Neural progenitor cell (in vitro differentiated cells): ENCODE measurements around the gene PKD1L1.

Source experiments
- EZH2 ChIP-seq: fragments of 200-600 bp; sonication (generic); IDR thresholded peaks from 2 replicates; pipeline ENCODE4 v1.6.1; 2017; ENCODE audit warnings: antibody characterized with exemption, mild to moderate bottlenecking, moderate library complexity
- EZH2phosphoT487 ChIP-seq: fragments of 200-600 bp; sonication (generic); IDR thresholded peaks from 2 replicates; pipeline ENCODE4 v1.6.1; 2017; ENCODE audit warnings: antibody characterized with exemption
- TF ChIP-seq, protein P1 (sequence below): fragments of 200-600 bp; sonication (generic); IDR thresholded peaks from 2 replicates; pipeline ENCODE4 v1.5.1; 2017; ENCODE audit warnings: antibody characterized with exemption, mild to moderate bottlenecking

DNA sequence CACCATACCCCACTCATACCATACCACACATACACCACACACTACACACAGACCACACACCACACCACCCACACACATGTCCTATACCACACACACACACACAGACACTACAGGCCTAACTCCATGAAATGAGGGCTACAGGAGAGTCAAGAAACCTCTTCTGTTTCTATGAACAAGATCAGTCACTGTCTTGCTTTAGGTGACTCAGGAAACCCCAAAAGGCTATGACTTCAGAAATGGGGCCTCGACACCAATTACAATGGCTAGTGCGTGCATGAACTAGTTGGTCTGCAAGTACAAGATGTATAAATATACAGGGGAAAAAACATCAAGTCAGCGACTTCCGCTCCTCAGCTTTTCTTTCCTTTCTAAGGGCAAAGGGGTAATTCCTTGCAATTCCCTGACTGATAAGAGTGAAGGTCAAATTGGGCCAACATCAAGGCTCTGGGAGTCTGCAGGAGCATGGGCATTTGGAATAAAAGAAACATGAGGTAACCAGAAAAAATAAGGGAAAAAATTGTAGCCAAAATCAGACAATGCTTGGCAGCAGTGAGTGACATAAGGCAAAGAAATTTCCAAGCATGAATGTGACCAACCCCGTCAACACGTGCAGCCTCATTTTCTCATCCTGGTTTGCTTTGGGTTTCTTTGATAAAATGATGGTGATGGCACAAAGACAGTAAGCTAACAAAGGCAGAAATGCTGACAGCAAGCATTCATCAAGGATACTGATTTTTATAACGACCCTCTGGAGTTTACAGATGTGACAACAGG, 1.5 kb downstream of the PKD1L1 start:
- TF ChIP-seq, protein P1, sequence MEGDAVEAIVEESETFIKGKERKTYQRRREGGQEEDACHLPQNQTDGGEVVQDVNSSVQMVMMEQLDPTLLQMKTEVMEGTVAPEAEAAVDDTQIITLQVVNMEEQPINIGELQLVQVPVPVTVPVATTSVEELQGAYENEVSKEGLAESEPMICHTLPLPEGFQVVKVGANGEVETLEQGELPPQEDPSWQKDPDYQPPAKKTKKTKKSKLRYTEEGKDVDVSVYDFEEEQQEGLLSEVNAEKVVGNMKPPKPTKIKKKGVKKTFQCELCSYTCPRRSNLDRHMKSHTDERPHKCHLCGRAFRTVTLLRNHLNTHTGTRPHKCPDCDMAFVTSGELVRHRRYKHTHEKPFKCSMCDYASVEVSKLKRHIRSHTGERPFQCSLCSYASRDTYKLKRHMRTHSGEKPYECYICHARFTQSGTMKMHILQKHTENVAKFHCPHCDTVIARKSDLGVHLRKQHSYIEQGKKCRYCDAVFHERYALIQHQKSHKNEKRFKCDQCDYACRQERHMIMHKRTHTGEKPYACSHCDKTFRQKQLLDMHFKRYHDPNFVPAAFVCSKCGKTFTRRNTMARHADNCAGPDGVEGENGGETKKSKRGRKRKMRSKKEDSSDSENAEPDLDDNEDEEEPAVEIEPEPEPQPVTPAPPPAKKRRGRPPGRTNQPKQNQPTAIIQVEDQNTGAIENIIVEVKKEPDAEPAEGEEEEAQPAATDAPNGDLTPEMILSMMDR: no peak
- TF ChIP-seq EZH2phosphoT487 (no peak), EZH2 (no peak)
